Kidney epithelial cell (primary cell): ENCODE measurements around the gene CSHL1. TPM values are rescaled to one million over a fixed set of nuclear protein-coding genes. Genes with fewer than 3 reads are reported as not detected.

Source experiments
- DNase-seq: peaks from one replicate; pipeline ENCODE4 v3.0.0-alpha.2; 2010; ENCODE audit warnings: low read depth
- H3K27me3 ChIP-seq: 2 replicates; pipeline ENCODE4 v1.6.0; 2011; ENCODE audit warnings: low read length; ENCODE audit not compliant: control insufficient read depth, insufficient read depth
- H3K36me3 ChIP-seq: 2 replicates; pipeline ENCODE4 v1.5.1; 2011; ENCODE audit warnings: low read length; ENCODE audit not compliant: control insufficient read depth, insufficient read depth
- H3K4me3 ChIP-seq: 2 replicates; pipeline ENCODE4 v1.5.1; 2011; ENCODE audit warnings: low read depth, mild to moderate bottlenecking, control low read depth, low read length
- total RNA-seq: library from RNA; depleted of rRNA; stranded (reverse); fragments of >200 nt; gene quantifications from 2 replicates; pipeline ENCODE4 v1.2.3, GENCODE V29; 2015
- TF ChIP-seq, protein P1 (sequence below): IDR thresholded peaks from 2 replicates; pipeline ENCODE4 v1.5.1; 2011; ENCODE audit warnings: mild to moderate bottlenecking, moderate library complexity, low read length, control low read depth, inconsistent platforms; ENCODE audit not compliant: insufficient read depth, poor library complexity, severe bottlenecking

CSHL1 gene
- total RNA-seq, 1 donor from 2014 or later, result not detected

DNA sequence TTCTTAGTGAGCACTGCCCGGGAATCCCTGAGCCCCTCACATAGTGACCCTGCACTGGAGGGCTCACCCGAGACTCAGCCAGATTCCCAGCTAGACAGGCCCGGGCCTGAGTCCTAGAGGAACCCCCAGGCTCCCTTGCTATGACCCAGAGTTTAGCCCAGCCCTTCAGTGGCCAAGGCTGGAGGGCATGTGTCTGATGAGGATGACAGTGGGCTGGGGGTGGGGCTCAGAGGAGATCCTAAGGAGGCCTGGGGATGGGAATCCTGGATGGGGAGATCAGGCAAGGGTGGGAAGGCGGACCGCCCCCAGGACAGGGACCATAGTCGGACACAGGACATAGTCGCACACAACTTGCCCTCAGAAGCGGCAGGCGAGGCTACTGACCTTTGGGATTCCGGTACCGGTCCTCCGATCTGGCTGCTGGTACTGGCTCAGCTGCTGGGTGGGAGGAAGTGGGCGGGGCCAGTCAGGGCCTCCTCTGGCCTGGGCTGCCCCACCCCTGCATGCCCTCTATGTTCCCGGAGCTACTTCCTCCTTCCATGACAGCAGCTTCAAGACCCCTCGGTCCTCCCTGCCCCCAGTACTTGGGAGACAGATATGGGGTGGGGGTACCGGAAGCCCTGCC is 20.0 kb upstream of the CSHL1 start:
- no peak overlapping the region for H3K4me3 ChIP-seq
- TF ChIP-seq, protein P1, sequence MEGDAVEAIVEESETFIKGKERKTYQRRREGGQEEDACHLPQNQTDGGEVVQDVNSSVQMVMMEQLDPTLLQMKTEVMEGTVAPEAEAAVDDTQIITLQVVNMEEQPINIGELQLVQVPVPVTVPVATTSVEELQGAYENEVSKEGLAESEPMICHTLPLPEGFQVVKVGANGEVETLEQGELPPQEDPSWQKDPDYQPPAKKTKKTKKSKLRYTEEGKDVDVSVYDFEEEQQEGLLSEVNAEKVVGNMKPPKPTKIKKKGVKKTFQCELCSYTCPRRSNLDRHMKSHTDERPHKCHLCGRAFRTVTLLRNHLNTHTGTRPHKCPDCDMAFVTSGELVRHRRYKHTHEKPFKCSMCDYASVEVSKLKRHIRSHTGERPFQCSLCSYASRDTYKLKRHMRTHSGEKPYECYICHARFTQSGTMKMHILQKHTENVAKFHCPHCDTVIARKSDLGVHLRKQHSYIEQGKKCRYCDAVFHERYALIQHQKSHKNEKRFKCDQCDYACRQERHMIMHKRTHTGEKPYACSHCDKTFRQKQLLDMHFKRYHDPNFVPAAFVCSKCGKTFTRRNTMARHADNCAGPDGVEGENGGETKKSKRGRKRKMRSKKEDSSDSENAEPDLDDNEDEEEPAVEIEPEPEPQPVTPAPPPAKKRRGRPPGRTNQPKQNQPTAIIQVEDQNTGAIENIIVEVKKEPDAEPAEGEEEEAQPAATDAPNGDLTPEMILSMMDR, result no peak
- peaks cover 2% of the 10 kb centered on the region for H3K27me3 ChIP-seq
- no peaks in the 10 kb centered on the region for H3K36me3 ChIP-seq
- DNase-seq, result no peak

DNA sequence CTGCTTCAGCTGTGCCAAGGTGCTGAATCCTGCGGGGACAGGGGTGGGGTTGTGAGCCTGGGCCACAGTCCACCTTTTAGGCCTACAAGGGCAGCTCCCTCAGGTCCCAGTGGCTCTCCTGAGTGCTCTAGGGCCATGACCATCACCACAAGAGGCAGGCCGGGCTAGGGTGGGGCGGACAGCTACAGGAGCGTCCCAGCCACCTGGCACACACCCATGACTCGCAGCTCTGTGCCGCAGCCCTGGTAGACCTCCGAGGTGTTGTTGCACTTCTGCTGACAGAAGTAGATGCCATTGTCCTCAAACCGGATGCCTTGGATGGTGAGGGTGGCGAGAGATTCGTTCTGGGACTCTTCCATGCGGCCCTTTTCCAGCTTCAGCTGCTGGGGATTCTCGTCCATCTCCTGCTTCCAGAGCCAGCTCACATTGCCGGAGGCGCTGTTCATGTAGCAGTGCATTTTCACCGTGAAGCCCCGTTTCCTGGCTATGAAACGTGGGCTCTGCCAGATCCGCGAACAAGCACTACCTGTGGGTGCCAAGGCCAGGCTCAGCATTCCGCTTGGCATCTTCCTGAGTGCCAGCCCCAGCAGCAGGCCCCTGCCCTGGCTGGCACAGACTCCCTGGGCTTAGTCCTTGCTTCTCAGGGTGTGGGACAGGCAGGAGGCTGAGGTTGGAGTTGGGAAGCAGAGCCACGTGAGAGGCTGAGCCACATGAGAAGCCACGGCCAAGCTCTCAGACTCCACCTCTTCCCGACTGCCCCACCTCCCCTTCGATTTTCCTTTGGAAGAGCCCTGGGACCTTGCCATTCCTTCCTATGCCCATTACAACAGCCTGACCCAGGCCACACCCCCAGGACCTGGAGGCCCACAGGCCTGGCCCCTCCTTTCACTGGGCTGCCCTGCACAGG is 19.1 kb upstream of the CSHL1 start:
- Histone ChIP-seq H3K4me3 (no peak overlapping the region), H3K27me3 (peaks cover 2% of the 10 kb centered on the region), H3K36me3 (no peaks in the 10 kb centered on the region)
- TF ChIP-seq, protein P1, result no peak
- no peak for DNase-seq

DNA sequence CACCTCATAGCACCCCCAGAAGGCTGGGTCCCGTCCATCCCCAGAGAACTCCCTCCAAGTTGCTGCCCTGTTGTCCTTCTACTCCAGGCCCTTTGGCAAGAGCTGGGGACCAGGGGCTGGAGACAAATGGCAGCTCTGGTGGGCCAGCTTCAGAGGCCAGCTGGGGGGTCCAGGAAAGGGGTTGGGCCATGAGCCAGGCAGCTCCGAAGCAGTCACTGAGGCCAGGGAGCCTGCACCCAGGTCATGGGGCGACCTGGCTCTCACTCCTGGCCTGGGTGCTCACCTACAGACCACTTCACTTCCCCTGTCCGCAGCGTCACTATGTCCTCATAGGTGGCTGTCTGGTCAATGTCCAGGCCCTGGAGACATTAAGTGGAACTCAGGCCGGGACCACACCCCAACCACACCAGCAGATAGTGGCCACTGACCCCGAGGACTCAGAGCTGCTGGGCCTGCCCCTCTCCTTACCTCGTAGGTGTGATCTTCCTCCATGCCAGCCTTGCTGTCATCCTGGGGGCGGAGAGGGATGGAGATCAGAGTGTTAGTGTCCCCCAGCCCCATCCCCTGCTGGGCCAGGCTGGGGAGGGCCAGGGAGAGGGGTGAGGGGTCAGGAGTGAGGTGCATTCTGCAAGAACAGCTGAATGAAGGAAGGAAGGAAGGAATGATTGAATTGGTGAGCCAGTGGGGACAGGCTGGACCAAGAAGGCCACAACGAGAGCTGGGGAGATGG is 18.1 kb upstream of the CSHL1 start:
- Histone ChIP-seq H3K36me3 (no peaks in the 10 kb centered on the region), H3K4me3 (no peak overlapping the region), H3K27me3 (no peaks in the 10 kb centered on the region)
- TF ChIP-seq, protein P1, result no peak
- DNase-seq, result no peak

DNA sequence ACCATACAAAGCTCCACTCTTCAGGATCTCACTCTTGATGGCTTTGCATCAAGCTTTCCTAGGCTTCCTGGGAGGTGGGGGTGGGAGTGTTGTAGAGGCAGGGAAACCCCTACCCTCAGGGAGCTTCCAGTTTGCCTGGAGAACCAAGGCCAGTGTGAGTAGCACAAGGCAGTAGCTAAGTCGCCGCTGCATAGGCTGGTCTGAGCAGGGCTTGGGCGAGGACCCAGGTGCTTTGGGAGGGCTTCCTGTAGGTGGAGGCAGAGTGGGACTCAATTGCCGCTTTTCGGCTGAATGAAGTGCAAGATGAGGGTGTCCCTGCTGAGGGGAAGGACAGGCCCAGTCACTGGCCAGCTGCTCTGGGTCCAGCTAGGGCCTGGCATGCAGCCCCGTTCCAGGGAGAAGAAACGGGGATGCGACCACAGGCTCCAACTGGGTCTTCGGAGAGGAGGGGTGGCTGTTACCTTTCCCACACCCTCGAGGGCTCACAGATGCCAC is 17.2 kb upstream of the CSHL1 start:
- H3K4me3 ChIP-seq, result no peak overlapping the region
- H3K36me3 ChIP-seq, result no peaks in the 10 kb centered on the region
- no peak for DNase-seq
- no peaks in the 10 kb centered on the region for H3K27me3 ChIP-seq
- TF ChIP-seq, protein P1, result no peak

DNA sequence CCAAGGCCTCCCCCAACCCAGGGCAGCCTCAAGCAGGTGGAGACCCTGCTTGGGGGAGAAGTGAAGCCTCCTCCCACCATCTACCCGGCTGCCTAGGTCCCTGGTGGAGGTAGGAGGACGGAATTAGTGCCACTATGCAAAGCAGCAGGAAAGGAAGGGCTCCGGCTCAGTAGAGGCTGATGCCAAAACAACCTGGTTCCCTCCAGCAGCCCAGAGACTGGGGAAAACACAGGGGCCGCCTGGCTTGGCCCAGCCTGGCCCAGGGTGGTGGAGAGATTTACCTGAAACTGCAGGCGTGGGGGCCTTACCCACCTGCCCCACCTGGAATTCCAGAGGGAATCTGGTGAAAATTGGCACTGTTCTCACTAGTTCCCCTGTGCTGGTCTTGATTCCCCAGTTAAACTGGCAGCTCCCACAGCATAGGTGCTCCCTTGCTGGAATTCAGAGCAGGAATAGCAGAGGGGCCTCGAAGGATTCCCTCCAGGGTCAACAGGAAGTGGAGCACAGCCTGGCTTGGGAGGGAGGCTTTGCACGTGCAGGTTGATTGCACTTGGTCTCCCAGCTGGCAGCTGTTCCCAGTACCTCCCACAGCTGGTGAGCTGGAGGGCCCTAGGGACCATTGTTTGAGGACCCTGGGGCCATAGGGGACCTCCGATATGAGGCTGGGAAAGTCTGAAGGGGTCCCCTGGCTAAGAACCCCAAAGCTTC is 16.6 kb upstream of the CSHL1 start:
- no peak for DNase-seq
- Histone ChIP-seq H3K4me3 (no peak overlapping the region), H3K27me3 (no peaks in the 10 kb centered on the region), H3K36me3 (no peaks in the 10 kb centered on the region)
- TF ChIP-seq, protein P1, result no peak
